ENCODE results near the gene MDP1. TPM values are rescaled to one million over a fixed set of nuclear protein-coding genes. Genes with fewer than 3 reads are reported as not detected.

The MDP1 gene
- total RNA-seq, 4 donors from 2014 or later = 9.7 to 12.2 (median 10.7) TPM

- no peak for TF ChIP-seq POLR2A (IDR thresholded peaks at IDR 0.05)
- TF ChIP-seq CTCF (IDR thresholded peaks at IDR 0.05) = no peak
- intact Hi-C loops (cut with DNase I; ENCODE audit: low total_unique reads) = no loop called here
- H3K4me3 ChIP-seq (ENCODE audit: low read depth, poor library complexity, severe bottlenecking) = no peak overlapping the region
- 93 to 98% methylated on average over 2 of the region's 2 CpGs for WGBS, 2 donors
- DNase-seq (ENCODE audit: low spot score in 2 of 2) = no peak
These were observed 18.8 kb downstream of the MDP1 start for GRCh38 chr14:24197056-24197450.

GRCh38 chr14:24196071-24197055 lies 19.5 kb downstream of the MDP1 start:
- peak overlapping the region; percentile 82 for H3K4me3 ChIP-seq (ENCODE audit: low read depth, poor library complexity, severe bottlenecking)
- DNase-seq (ENCODE audit: low spot score in 2 of 2) = no peak
- TF ChIP-seq CTCF (IDR thresholded peaks at IDR 0.05) (no peak), POLR2A (IDR thresholded peaks at IDR 0.05) (no peak)
- 33 to 35% methylated on average over 32 to 33 of the region's 33 CpGs for WGBS, 2 donors
- intact Hi-C loops (cut with DNase I; ENCODE audit: low total_unique reads) = no loop called here

- DNase-seq (ENCODE audit: low spot score in 2 of 2) = peak; percentile 81 to 97
- H3K4me3 ChIP-seq (ENCODE audit: low read depth, poor library complexity, severe bottlenecking) = peak within 1 kb of the TSS; percentile 82
- TF ChIP-seq POLR2A (IDR thresholded peaks at IDR 0.05) = no peak
- WGBS, 2 donors = 1% methylated on average over 52 of the region's 89 CpGs
- intact Hi-C loops (cut with DNase I; ENCODE audit: low total_unique reads) = no loop called here
These were observed 20.4 kb downstream of the MDP1 start, which contains the start of gene TM9SF1 for GRCh38 chr14:24195186-24196070. Gene TM9SF1 (minus strand): TSS chr14:24195441. CDS start chr14:24195019, 422 bp downstream.

GRCh38 chr14:24194873-24195185 lies 21.0 kb downstream of the MDP1 start:
- no peak for TF ChIP-seq CTCF (IDR thresholded peaks at IDR 0.05)
- TF ChIP-seq POLR2A (IDR thresholded peaks at IDR 0.05) = no peak
- H3K4me3 ChIP-seq (ENCODE audit: low read depth, poor library complexity, severe bottlenecking) = peak overlapping the region; percentile 82
- intact Hi-C loops (cut with DNase I; ENCODE audit: low total_unique reads) = no loop called here
- DNase-seq (ENCODE audit: low spot score in 2 of 2) = no peak
- 39 to 47% methylated on average over 8 of the region's 8 CpGs for WGBS, 2 donors

- intact Hi-C loops (cut with DNase I; ENCODE audit: low total_unique reads) = no loop called here
- 68 to 82% methylated on average over 7 of the region's 7 CpGs for WGBS, 2 donors
These were observed 21.5 kb downstream of the MDP1 start for GRCh38 chr14:24194186-24194872.

More at GRCh38 chr14:24194186-24194872, 21.5 kb downstream of the MDP1 start:
- no peak for DNase-seq (ENCODE audit: low spot score in 2 of 2)
- no peak for TF ChIP-seq POLR2A (IDR thresholded peaks at IDR 0.05)
- no peak for TF ChIP-seq CTCF (IDR thresholded peaks at IDR 0.05)
- no peak overlapping the region for H3K4me3 ChIP-seq (ENCODE audit: low read depth, poor library complexity, severe bottlenecking)
